ENCODE data around the gene HAX1. TPM values are rescaled to one million over a fixed set of nuclear protein-coding genes. Genes with fewer than 3 reads are reported as not detected.

HAX1 gene
- total and polyA plus RNA-seq, 4 donors: 37.5 to 91.2 (median 59.3) TPM

DNA sequence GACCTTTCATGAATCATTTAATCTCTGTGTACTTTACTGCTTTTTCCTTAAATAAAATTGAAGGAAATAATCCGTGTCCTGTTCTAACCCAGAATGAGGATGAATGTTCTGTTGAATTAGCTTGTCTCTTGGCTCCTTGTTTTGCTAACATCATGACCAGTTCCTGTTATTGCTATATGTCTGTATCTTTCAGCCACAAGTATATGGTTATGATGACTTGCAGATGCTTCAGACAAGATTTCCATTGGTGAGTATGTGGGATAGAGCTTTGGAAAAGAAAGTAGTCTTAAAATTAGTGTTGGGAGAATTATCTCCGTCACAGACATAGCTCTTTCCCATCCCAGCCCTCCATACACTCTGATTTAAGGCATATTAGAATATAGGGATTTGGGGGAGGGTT, 13.6 kb upstream of the HAX1 start:
- DNase-seq (ENCODE audit: low spot score): no peak
- Histone ChIP-seq H3K4me1 (ENCODE audit: control insufficient read depth in 4 of 4, insufficient read depth in 4 of 4, low read length in 3 of 4) (no peaks in the 10 kb centered on the region), H3K36me3 (ENCODE audit: control insufficient read depth in 4 of 4, insufficient read depth in 3 of 4, low read depth in 1 of 4, low read length in 3 of 4) (peaks cover 19 to 100% (median 95%) of the 10 kb centered on the region in 4 donors), H3K9me3 (ENCODE audit: control insufficient read depth in 4 of 4, low read length in 3 of 4) (no peaks in the 10 kb centered on the region), H3K27ac (ENCODE audit: low read depth in 1 of 2, low read length in 2 of 2) (no peak overlapping the region), H3K9ac (ENCODE audit: low read depth in 1 of 2, low read length in 2 of 2) (no peak overlapping the region), H3K4me3 (ENCODE audit: low read depth in 1 of 3, low read length in 3 of 3) (no peak overlapping the region), H3K27me3 (ENCODE audit: control insufficient read depth in 4 of 4, insufficient read depth in 4 of 4, low read length in 3 of 4) (no peaks in the 10 kb centered on the region)
- 95% methylated on average over 2 of the region's 2 CpGs for WGBS
- no peak for TF ChIP-seq NR2F2 (IDR thresholded peaks at IDR 0.05)
- no peak for TF ChIP-seq GABPA (IDR thresholded peaks at IDR 0.05 in 1 of 2, conservative IDR thresholded peaks at IDR 0.05 in 1 of 2)
- no peak for TF ChIP-seq EGR1 (IDR thresholded peaks at IDR 0.05; ENCODE audit: low read depth in 2 of 2)
- TF ChIP-seq FOXA2 (IDR thresholded peaks at IDR 0.05): no peak
- TF ChIP-seq HNF4G (IDR thresholded peaks at IDR 0.05): no peak
- no peak for TF ChIP-seq RAD21 (IDR thresholded peaks at IDR 0.05)
- TF ChIP-seq, protein P1, sequence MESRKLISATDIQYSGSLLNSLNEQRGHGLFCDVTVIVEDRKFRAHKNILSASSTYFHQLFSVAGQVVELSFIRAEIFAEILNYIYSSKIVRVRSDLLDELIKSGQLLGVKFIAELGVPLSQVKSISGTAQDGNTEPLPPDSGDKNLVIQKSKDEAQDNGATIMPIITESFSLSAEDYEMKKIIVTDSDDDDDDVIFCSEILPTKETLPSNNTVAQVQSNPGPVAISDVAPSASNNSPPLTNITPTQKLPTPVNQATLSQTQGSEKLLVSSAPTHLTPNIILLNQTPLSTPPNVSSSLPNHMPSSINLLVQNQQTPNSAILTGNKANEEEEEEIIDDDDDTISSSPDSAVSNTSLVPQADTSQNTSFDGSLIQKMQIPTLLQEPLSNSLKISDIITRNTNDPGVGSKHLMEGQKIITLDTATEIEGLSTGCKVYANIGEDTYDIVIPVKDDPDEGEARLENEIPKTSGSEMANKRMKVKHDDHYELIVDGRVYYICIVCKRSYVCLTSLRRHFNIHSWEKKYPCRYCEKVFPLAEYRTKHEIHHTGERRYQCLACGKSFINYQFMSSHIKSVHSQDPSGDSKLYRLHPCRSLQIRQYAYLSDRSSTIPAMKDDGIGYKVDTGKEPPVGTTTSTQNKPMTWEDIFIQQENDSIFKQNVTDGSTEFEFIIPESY (IDR thresholded peaks at IDR 0.05): no peak
- TF ChIP-seq, protein P2, sequence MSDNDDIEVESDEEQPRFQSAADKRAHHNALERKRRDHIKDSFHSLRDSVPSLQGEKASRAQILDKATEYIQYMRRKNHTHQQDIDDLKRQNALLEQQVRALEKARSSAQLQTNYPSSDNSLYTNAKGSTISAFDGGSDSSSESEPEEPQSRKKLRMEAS (IDR thresholded peaks at IDR 0.05): no peak
- no peak for TF ChIP-seq RXRA (IDR thresholded peaks at IDR 0.05)
- no peak for TF ChIP-seq HNF4A (conservative IDR thresholded peaks at IDR 0.05)
- TF ChIP-seq, protein P3, sequence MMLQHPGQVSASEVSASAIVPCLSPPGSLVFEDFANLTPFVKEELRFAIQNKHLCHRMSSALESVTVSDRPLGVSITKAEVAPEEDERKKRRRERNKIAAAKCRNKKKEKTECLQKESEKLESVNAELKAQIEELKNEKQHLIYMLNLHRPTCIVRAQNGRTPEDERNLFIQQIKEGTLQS (IDR thresholded peaks at IDR 0.05): no peak
- TF ChIP-seq TAF1 (conservative IDR thresholded peaks at IDR 0.05): no peak
- TF ChIP-seq JUND (IDR thresholded peaks at IDR 0.05): no peak

DNA sequence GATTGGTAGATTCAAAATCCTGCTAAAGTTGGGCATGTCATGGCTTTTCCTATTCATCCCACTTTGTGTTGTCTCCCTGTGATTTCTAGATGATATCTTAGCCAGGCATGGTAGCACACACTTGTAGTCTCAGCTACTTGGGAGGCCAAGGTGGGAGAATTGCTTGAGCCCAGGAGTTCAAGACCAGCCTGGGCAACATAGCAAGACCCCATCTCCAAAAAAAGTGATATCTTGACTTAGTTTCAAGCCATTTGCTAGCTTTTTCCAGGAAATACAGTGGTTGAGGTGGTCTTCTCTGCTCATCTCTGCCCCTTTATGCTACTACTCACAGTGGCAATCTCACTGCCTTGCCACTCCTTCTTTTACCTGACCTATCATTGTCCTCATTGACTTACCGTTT, 12.3 kb upstream of the HAX1 start:
- no peak for DNase-seq (ENCODE audit: low spot score)
- H3K36me3 ChIP-seq (ENCODE audit: control insufficient read depth in 4 of 4, insufficient read depth in 3 of 4, low read depth in 1 of 4, low read length in 3 of 4): peaks cover 17 to 98% (median 94%) of the 10 kb centered on the region in 4 donors
- WGBS: 84% methylated on average over 1 of the region's 1 CpG
- H3K4me3 ChIP-seq (ENCODE audit: low read depth in 1 of 3, low read length in 3 of 3): no peak overlapping the region
- no peaks in the 10 kb centered on the region for H3K27me3 ChIP-seq (ENCODE audit: control insufficient read depth in 4 of 4, insufficient read depth in 4 of 4, low read length in 3 of 4)
- no peak overlapping the region for H3K9ac ChIP-seq (ENCODE audit: low read depth in 1 of 2, low read length in 2 of 2)
- H3K9me3 ChIP-seq (ENCODE audit: control insufficient read depth in 4 of 4, low read length in 3 of 4): no peaks in the 10 kb centered on the region
- TF ChIP-seq JUND (IDR thresholded peaks at IDR 0.05) (no peak), HNF4A (conservative IDR thresholded peaks at IDR 0.05) (no peak), TAF1 (conservative IDR thresholded peaks at IDR 0.05) (no peak), FOXA1 (IDR thresholded peaks at IDR 0.05) (no peak), SP1 (IDR thresholded peaks at IDR 0.05) (no peak), FOXA2 (IDR thresholded peaks at IDR 0.05) (no peak), HNF4G (IDR thresholded peaks at IDR 0.05) (no peak)
- TF ChIP-seq, protein P2 (IDR thresholded peaks at IDR 0.05): no peak
- TF ChIP-seq, protein P1 (IDR thresholded peaks at IDR 0.05): no peak
- TF ChIP-seq, protein P4, sequence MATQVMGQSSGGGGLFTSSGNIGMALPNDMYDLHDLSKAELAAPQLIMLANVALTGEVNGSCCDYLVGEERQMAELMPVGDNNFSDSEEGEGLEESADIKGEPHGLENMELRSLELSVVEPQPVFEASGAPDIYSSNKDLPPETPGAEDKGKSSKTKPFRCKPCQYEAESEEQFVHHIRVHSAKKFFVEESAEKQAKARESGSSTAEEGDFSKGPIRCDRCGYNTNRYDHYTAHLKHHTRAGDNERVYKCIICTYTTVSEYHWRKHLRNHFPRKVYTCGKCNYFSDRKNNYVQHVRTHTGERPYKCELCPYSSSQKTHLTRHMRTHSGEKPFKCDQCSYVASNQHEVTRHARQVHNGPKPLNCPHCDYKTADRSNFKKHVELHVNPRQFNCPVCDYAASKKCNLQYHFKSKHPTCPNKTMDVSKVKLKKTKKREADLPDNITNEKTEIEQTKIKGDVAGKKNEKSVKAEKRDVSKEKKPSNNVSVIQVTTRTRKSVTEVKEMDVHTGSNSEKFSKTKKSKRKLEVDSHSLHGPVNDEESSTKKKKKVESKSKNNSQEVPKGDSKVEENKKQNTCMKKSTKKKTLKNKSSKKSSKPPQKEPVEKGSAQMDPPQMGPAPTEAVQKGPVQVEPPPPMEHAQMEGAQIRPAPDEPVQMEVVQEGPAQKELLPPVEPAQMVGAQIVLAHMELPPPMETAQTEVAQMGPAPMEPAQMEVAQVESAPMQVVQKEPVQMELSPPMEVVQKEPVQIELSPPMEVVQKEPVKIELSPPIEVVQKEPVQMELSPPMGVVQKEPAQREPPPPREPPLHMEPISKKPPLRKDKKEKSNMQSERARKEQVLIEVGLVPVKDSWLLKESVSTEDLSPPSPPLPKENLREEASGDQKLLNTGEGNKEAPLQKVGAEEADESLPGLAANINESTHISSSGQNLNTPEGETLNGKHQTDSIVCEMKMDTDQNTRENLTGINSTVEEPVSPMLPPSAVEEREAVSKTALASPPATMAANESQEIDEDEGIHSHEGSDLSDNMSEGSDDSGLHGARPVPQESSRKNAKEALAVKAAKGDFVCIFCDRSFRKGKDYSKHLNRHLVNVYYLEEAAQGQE (IDR thresholded peaks at IDR 0.05): no peak
- no peaks in the 10 kb centered on the region for H3K4me1 ChIP-seq (ENCODE audit: control insufficient read depth in 4 of 4, insufficient read depth in 4 of 4, low read length in 3 of 4)
- no peak overlapping the region for H3K27ac ChIP-seq (ENCODE audit: low read depth in 1 of 2, low read length in 2 of 2)

Data from liver (tissue), 9 donors.